ENCODE measurements around the gene MBNL3.

MBNL3 gene, protein sequence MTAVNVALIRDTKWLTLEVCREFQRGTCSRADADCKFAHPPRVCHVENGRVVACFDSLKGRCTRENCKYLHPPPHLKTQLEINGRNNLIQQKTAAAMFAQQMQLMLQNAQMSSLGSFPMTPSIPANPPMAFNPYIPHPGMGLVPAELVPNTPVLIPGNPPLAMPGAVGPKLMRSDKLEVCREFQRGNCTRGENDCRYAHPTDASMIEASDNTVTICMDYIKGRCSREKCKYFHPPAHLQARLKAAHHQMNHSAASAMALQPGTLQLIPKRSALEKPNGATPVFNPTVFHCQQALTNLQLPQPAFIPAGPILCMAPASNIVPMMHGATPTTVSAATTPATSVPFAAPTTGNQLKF

DNA sequence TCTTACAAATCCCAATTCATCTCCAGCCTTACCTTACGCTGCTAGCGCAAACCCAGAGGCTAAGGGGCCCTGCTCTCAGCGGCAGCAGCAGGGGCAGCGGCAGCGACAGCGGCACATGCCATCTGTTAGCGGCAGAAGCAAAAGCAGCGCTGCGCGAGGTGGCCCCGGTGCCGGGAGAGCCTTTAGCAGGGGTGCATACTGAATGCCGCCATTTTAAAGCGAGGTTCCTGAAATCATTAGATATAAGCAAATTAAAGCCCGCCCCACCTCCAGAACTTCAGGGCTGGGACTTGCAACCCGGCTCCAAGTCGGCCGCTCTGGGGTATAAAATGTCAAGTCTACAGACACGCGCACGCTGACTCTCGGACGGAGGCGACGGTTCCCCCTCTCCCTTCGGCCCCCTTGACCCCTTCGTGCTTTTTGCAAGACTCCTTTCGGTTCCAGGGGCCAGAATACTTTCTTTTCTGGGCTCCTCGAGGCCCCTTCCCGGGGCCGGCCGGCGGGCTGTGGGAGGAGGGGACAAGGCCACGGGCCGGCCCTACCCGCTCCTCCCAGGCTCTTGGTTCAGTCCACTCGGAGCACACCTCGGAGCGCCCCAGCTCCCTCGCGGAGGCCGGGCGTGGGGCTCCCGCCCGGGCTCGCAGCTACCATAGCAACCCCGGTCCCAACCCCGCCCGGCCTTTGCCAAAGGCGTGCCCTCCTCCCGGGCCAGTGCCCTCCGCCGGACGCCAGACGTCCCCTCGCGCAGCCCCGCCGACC is at the start of gene MBNL3:
TSS of gene MBNL3 (minus strand) at position 220 of the 759 bp plus-strand sequence. CDS start 49,427 bp downstream, outside the sequence.
- DNase-seq, result peak; percentile 76

DNA sequence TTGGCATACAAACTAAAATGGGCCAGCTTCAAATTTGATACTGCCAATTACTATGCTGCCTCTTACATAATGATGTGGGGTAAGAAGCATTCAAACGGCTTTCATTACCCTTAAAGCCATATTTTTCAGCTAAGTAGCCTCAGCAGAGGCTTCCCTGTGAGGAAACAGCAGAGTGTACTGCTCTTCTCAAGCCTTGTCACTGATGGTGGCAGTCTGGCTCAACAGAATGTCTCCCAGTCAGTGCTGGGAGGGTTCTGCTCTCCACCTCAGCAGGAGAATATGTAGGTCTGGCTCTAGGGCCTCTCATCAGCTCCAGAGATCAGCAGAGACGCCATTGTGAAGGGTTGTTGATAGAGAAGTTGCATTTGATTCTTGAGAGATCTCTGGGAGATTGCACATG is 44.6 kb upstream of the MBNL3 start:
- no peak for DNase-seq

DNA sequence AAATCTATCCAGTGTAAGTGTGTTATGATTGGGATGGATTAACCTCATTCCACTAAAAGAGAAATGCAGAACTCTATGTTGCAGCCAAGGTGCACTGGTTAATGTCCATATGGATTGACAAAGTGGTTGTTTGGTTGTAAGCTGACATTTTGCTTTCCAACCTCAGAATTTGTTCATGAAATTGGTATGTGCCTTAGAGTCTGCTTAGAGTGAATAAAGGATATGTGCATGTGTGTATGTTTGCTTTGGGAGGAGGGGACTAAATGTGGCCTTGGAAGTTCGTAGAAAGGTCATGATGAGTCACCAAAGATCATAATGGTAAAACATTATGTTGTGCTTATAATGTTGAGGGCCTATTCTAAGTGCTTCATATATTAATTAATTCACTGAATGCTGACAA is 44.1 kb upstream of the MBNL3 start:
- DNase-seq, result no peak

GRCh38 chrX:132532097-132532496 is 43.3 kb upstream of the MBNL3 start:
- no peak for DNase-seq

GRCh38 chrX:132520792-132521191 is 32.0 kb upstream of the MBNL3 start:
- no peak for DNase-seq

GRCh38 chrX:132520213-132520612 is 31.4 kb upstream of the MBNL3 start:
- no peak for DNase-seq

GRCh38 chrX:132518401-132518800 is 29.6 kb upstream of the MBNL3 start:
- no peak for DNase-seq

DNA sequence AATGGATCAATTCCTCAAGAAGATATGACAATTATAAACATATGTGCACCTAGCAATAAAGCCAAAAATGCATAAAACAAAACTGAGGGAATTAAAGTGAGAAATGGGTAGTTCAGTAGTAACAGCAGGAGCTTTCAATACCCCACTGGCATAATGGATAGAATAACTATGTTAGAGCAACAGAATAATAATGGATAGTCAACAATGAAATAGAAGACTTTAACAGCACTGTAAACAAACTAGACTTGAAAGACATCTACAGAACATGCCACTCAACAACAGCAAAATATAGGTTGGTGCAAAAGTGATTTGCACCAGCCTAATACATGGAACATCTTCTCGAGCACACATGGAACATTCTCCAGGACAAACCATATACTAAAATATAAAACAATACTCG is 20.0 kb upstream of the MBNL3 start:
- DNase-seq, result no peak

DNA sequence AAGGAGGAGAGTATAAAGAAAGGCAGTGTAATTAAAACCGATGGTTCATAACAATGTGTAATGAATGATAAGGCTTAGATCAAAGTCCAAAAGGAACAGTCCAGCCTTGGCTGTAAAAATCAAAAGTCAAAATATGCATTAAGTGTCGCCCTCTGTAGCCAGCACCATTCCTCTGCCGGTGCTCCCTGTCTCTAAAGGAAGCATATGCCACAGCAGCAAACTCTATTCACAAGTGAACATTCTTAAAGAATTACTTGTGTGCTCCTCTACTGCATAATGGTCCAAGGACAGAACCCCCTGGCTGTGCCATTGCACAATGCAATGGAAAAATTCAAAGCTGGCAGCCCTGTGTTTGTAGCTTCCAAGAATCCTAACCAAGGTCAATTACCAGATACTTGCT is 16.3 kb upstream of the MBNL3 start:
- no peak for DNase-seq

GRCh38 chrX:132504417-132504816 is 15.6 kb upstream of the MBNL3 start:
- no peak for DNase-seq

GRCh38 chrX:132501606-132502005 is 12.8 kb upstream of the MBNL3 start:
- no peak for DNase-seq

GRCh38 chrX:132497432-132497831 is 8.6 kb upstream of the MBNL3 start:
- DNase-seq, result no peak

- DNase-seq, result no peak
These were observed 4.3 kb upstream of the MBNL3 start for GRCh38 chrX:132493095-132493494.

DNA sequence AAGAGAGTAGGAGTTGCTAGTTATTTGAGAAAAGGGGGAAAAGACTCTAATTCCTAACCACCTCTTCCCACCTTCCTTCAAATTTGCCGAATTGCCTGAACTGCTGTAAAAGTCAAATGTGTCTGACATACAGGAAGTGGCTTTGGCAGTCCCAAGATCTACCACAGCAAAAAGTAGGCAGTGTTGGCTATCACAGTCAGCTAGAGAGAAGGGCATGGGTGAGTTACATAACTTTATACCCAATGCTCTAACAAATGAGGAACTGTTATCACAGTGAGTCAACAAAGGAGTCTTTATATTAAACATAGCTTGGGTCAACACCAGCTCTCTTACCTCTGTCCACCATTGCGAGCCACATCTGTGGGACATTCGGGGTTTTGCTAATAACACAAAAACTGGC is 2.4 kb upstream of the MBNL3 start:
- peak; percentile 25 for DNase-seq

GRCh38 chrX:132489578-132490419 is 961 bp upstream of the MBNL3 start:
- peak; percentile 68 for DNase-seq

DNA sequence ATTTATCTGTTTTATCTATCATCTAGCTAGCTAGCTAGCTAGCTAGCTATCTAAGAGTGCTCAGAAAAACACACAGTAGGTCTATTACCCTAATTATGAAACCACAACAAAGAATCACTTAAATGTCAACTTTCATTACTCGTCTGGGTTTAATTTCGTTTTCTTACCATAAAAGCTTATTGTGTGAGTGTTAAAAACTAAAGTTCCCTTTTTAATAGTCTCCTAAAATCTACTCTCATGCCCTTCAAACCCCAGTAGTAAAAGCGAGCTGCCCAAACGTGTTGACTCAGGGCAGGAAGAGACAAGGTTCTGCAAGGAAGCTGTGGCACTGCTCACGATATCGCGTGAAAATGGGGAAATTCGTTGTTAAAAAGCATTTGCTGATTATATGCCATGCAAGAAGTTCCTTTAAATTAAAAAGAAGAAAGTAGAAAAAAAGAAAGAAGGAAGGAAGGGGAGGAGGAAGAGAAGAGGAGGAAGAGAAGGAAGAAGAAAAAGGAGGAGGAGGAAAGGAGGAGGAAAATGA is 595 bp downstream of the MBNL3 start:
- DNase-seq, result peak; percentile 23

GRCh38 chrX:132486599-132487178 is 2.1 kb downstream of the MBNL3 start:
- no peak for DNase-seq

DNA sequence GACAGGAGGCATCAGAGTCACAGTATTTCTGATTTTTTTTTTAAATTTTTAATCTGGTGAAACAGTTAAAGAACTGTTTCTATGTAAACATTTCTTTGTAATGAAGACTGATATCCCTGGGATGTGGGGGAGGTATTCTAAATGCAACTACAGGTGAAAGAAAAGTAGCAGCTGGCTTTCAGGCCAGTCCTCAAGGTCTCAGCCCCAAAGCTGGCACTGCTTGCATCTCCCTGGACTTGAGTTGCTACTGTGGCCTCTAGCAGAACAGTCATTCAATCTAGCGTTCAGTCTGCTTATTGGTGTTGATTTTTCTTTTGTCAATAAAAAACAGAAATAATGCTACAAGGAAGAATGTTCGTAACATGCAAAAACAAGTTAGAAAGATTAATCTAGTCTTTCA is 4.9 kb downstream of the MBNL3 start:
- DNase-seq, result no peak

GRCh38 chrX:132483488-132483887 is 5.3 kb downstream of the MBNL3 start:
- DNase-seq, result no peak

GRCh38 chrX:132482632-132483031 is 6.2 kb downstream of the MBNL3 start:
- no peak for DNase-seq

GRCh38 chrX:132481449-132481848 is 7.4 kb downstream of the MBNL3 start:
- no peak for DNase-seq

DNA sequence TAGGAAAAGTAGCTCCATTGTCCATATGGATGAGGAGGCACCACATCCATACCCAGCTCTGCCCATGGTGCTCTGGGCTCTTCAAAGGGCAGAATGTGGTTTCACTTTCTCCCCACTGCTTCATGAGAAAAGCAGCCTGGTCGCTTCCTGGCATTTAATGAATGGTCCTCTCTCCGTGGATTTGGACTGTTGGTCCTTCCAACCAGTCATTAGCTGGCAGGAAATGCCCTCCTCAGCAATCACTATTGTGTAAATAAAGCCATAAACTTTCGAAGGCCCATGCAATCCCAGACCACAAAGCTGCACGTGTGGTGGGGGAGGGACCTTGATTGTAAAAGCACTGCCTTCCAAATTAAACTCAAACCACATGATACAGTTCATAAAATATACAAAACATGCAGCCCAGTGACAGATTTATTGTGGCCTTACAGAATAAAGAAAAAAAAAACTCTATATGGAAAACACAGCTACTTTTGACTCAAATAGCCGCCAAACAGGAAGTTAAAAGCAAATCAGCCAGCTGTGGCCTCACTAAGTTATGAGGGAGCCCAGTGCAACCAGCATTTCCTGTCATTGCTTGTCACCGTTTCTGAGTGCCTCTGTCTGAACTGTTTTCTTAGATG is 8.1 kb downstream of the MBNL3 start:
- DNase-seq, result peak; percentile 62

Data from NCI-H774 (cell line).